ENCODE measurements around the gene COL5A1.

The COL5A1 gene

DNA sequence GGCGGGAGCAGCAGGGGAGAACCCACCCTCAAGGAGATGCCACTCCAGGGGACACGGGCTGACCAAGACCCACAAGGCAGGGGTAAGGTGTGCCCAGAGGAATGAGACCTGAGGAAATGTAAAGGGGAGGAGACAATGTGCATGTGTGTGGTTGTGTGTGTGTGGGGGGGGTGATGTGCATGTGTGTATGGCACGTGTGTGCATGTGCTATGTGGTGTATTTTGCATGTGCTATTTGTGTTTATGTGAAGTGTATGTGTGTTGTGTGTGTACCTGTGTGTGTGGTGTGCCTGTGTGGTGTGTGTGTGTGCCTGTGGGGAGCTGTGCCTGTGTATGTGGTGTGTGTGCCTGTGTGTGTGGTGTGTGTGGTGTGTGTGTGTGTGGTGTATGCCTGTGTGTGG lies 205.5 kb downstream of the COL5A1 start:
- no peak for DNase-seq (ENCODE audit: low read depth)
- TF ChIP-seq CTCF (IDR thresholded peaks at IDR 0.05; ENCODE audit: insufficient read depth, low read depth, low read length, missing control alignments) = no peak
- H3K4me3 ChIP-seq (ENCODE audit: low read length) = no peak overlapping the region

DNA sequence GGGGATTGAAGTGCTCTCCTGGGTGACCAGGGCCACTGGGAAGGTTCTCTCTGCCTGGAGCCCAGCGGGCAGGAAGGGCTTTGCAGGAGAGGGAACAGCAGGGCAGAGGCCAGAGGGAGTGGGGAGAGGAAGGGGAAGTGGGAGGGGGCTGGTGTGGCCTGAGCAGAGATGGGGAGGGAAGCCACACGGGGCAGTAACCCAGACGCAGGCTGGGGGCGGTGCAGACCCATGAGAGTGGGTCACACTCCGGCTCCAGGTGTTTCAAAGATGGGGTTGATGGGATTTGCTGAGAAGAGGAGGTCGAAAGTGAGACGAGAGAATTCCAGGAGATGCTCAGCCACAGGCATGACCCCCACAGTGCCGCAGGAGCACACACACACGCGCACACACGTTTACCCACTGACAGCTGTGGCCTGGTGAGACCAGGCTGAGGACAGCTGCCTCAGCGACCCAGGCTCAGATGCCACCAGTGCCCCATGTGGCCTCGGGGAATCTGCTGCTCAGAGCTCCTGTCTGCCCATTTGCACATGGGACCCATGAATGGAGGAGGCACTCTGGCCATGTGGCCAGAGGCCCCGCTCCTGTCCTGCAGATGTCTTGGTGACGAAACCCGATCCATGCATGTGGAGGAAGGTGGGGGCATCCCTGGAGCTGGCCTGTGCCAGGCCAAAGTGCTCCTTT lies 206.3 kb downstream of the COL5A1 start:
- H3K4me3 ChIP-seq (ENCODE audit: low read length) = no peak overlapping the region
- DNase-seq (ENCODE audit: low read depth) = no peak
- no peak for TF ChIP-seq CTCF (IDR thresholded peaks at IDR 0.05; ENCODE audit: insufficient read depth, low read depth, low read length, missing control alignments)

GRCh38 chr9:134848504-134848903 lies 206.9 kb downstream of the COL5A1 start:
- TF ChIP-seq CTCF (IDR thresholded peaks at IDR 0.05; ENCODE audit: insufficient read depth, low read depth, low read length, missing control alignments) = no peak
- DNase-seq (ENCODE audit: low read depth) = no peak
- H3K4me3 ChIP-seq (ENCODE audit: low read length) = no peak overlapping the region

DNA sequence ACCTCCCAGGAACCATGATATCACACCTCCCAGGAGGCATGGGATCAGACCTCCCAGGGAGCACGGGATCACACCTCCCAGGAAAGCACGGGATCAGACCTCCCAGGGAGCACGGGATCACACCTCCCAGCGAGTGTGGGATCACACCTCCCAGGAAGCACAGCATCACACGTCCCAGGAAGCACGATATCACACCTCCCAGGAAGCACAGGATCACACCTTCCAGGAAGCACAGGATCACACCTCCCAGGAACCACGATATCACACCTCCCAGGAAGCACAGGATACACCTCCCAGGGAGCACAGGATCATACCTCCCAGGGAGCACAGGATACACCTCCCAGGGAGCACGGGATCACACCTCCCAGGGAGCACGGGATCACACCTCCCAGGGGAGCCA lies 209.0 kb downstream of the COL5A1 start:
- no peak for TF ChIP-seq CTCF (IDR thresholded peaks at IDR 0.05; ENCODE audit: insufficient read depth, low read depth, low read length, missing control alignments)
- H3K4me3 ChIP-seq (ENCODE audit: low read length) = no peak overlapping the region
- DNase-seq (ENCODE audit: low read depth) = no peak

DNA sequence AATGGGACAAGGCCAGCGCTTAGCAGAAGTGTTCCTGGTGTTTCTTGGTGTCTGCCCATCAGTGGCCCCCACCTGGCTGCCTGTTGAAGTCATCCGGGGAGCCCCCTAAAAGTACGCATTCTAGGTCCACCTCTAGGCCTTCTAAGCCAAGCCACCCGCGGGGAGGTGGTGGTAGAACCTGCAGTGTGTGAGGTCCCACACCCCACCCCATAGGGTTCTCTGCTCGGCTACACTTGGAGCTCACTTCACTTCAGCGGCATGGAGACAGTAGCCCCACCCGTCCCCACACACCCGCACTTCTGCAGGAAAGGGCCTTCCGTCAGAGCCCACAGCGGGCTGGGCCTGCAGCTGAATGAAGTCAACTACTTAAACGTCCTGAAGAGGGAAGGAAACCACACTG lies 209.4 kb downstream of the COL5A1 start:
- no peak for TF ChIP-seq CTCF (IDR thresholded peaks at IDR 0.05; ENCODE audit: insufficient read depth, low read depth, low read length, missing control alignments)
- H3K4me3 ChIP-seq (ENCODE audit: low read length) = no peak overlapping the region
- no peak for DNase-seq (ENCODE audit: low read depth)

- no peak overlapping the region for H3K4me3 ChIP-seq (ENCODE audit: low read length)
- no peak for DNase-seq (ENCODE audit: low read depth)
- TF ChIP-seq CTCF (IDR thresholded peaks at IDR 0.05; ENCODE audit: insufficient read depth, low read depth, low read length, missing control alignments) = no peak
Observed at GRCh38 chr9:134852906-134853654, 211.5 kb downstream of the COL5A1 start.
